H9 (cell line): Measurements from ENCODE around the gene OSBPL8. TPM values are rescaled to one million over a fixed set of nuclear protein-coding genes. Genes with fewer than 3 reads are reported as not detected.

Source experiments
- DNase-seq: peaks from one replicate; pipeline ENCODE4 v3.0.0-alpha.2; 2017
- H2AFZ ChIP-seq: one replicate; pipeline ENCODE4 v1.6.1; 2013; ENCODE audit warnings: mild to moderate bottlenecking, low read length, control low read depth, moderate library complexity
- H2AK5ac ChIP-seq: 2 replicates; pipeline ENCODE4 v1.6.1; 2013; ENCODE audit warnings: low read length, control low read depth, mixed read lengths; ENCODE audit not compliant: insufficient read length
- H2BK120ac ChIP-seq: one replicate; pipeline ENCODE4 v1.6.1; 2013; ENCODE audit warnings: low read depth, mild to moderate bottlenecking, low read length, control low read depth, inconsistent platforms; ENCODE audit not compliant: poor library complexity, severe bottlenecking
- H2BK12ac ChIP-seq: 2 replicates; pipeline ENCODE4 v1.6.1; 2013; ENCODE audit warnings: low read length, control low read depth, mixed read lengths, low read depth; ENCODE audit not compliant: insufficient read length
- H2BK15ac ChIP-seq: 2 replicates; pipeline ENCODE4 v1.6.1; 2013; ENCODE audit warnings: low read depth, low read length, control low read depth
- H2BK20ac ChIP-seq: one replicate; pipeline ENCODE4 v1.6.1; 2013; ENCODE audit warnings: low read depth, mild to moderate bottlenecking, low read length, control low read depth, inconsistent platforms; ENCODE audit not compliant: poor library complexity, severe bottlenecking
- H2BK5ac ChIP-seq: 2 replicates; pipeline ENCODE4 v1.6.1; 2013; ENCODE audit warnings: low read length, control low read depth, mixed read lengths; ENCODE audit not compliant: insufficient read length
- H3K14ac ChIP-seq: 2 replicates; pipeline ENCODE4 v1.6.1; 2013; ENCODE audit warnings: low read length, control low read depth; ENCODE audit not compliant: insufficient read depth
- H3K18ac ChIP-seq: 2 replicates; pipeline ENCODE4 v1.6.1; 2013; ENCODE audit warnings: low read depth, mild to moderate bottlenecking, mixed read lengths, low read length, control low read depth; ENCODE audit not compliant: insufficient read length
- H3K23ac ChIP-seq: 2 replicates; pipeline ENCODE4 v1.6.1; 2013; ENCODE audit warnings: low read length, control low read depth, mixed read lengths, low read depth; ENCODE audit not compliant: insufficient read length
- H3K23me2 ChIP-seq: 2 replicates; pipeline ENCODE4 v1.6.1; 2013; ENCODE audit warnings: low read depth, mild to moderate bottlenecking, mixed read lengths, low read length, control low read depth; ENCODE audit not compliant: insufficient read length, poor library complexity, severe bottlenecking
- H3K27ac ChIP-seq: 2 replicates; pipeline ENCODE4 v1.5.1; 2013; ENCODE audit warnings: low read length, control low read depth, mixed read lengths, low read depth; ENCODE audit not compliant: insufficient read length
- H3K27me3 ChIP-seq: 2 replicates; pipeline ENCODE4 v1.6.1; 2013; ENCODE audit warnings: low read length, control low read depth, inconsistent platforms; ENCODE audit not compliant: insufficient read depth
- H3K4ac ChIP-seq: 2 replicates; pipeline ENCODE4 v1.6.1; 2013; ENCODE audit warnings: low read depth, mild to moderate bottlenecking, control low read depth, inconsistent platforms, low read length, moderate library complexity
- H3K4me1 ChIP-seq: 2 replicates; pipeline ENCODE4 v1.6.1; 2013; ENCODE audit warnings: low read length, control low read depth, inconsistent platforms; ENCODE audit not compliant: insufficient read depth
- H3K4me2 ChIP-seq: 2 replicates; pipeline ENCODE4 v1.6.1; 2013; ENCODE audit warnings: low read length, control low read depth, mixed read lengths; ENCODE audit not compliant: insufficient read length, insufficient read depth
- H3K56ac ChIP-seq: 2 replicates; pipeline ENCODE4 v1.6.1; 2013; ENCODE audit warnings: low read depth, mild to moderate bottlenecking, mixed read lengths, low read length, control low read depth; ENCODE audit not compliant: insufficient read length
- H3K79me1 ChIP-seq: 2 replicates; pipeline ENCODE4 v1.6.1; 2013; ENCODE audit warnings: low read depth, mild to moderate bottlenecking, moderate library complexity, low read length, control low read depth, inconsistent platforms; ENCODE audit not compliant: insufficient read depth, poor library complexity, severe bottlenecking
- H3K79me2 ChIP-seq: 2 replicates; pipeline ENCODE4 v1.6.1; 2013; ENCODE audit warnings: low read length, control low read depth, inconsistent platforms; ENCODE audit not compliant: insufficient read depth
- H3K9ac ChIP-seq: 2 replicates; pipeline ENCODE4 v1.6.1; 2013; ENCODE audit warnings: low read length, control low read depth, mixed read lengths; ENCODE audit not compliant: insufficient read length; ENCODE audit errors: extremely low read depth
- H3K9me3 ChIP-seq: one replicate; pipeline ENCODE4 v1.6.1; 2013; ENCODE audit warnings: low read depth, low read length, inconsistent platforms; ENCODE audit not compliant: control insufficient read depth
- H3T11ph ChIP-seq: one replicate; pipeline ENCODE4 v1.6.1; 2013; ENCODE audit warnings: mild to moderate bottlenecking, low read length, control low read depth, inconsistent platforms
- H4K20me1 ChIP-seq: one replicate; pipeline ENCODE4 v1.6.1; 2013; ENCODE audit not compliant: control insufficient read depth, insufficient read length, insufficient read depth
- H4K5ac ChIP-seq: 2 replicates; pipeline ENCODE4 v1.6.1; 2013; ENCODE audit warnings: low read depth, mild to moderate bottlenecking, mixed read lengths, low read length, control low read depth; ENCODE audit not compliant: insufficient read length
- H4K8ac ChIP-seq: replicated peaks from 2 replicates; pipeline ENCODE4 v1.6.1; 2013; ENCODE audit warnings: low read length, control low read depth, mixed read lengths, low read depth; ENCODE audit not compliant: insufficient read length
- H4K91ac ChIP-seq: 2 replicates; pipeline ENCODE4 v1.6.1; 2013; ENCODE audit warnings: low read depth, mild to moderate bottlenecking, moderate library complexity, mixed read lengths, low read length, control low read depth; ENCODE audit not compliant: insufficient read length
- H3K27ac Mint-ChIP-seq, 3 experiments: 2 replicates in 2 of 3; 3 replicates in 1 of 3; pipeline ENCODE4 v1.8.0; 2020 to 2021; ENCODE audit warnings: mixed read lengths in 3 of 3, mild to moderate bottlenecking in 1 of 3, moderate library complexity in 1 of 3
- H3K27me3 Mint-ChIP-seq: 2 replicates; pipeline ENCODE4 v1.8.0; 2021; ENCODE audit warnings: low read depth, mild to moderate bottlenecking, moderate library complexity, mixed read lengths
- H3K36me3 Mint-ChIP-seq, 3 experiments: 2 replicates in 2 of 3; 3 replicates in 1 of 3; pipeline ENCODE4 v1.8.0; 2020 to 2021; ENCODE audit warnings: low read depth in 3 of 3, mixed read lengths in 3 of 3; ENCODE audit not compliant: insufficient read depth in 1 of 3
- H3K4me1 Mint-ChIP-seq, 2 experiments: 2 replicates each; pipeline ENCODE4 v1.8.0; 2020; ENCODE audit warnings: mixed read lengths in 2 of 2
- H3K4me3 Mint-ChIP-seq, 2 experiments: 2 replicates in 1 of 2; 3 replicates in 1 of 2; pipeline ENCODE4 v1.8.0; 2020 to 2021; ENCODE audit warnings: mild to moderate bottlenecking in 2 of 2, mixed read lengths in 2 of 2, moderate library complexity in 1 of 2
- H3K9me3 Mint-ChIP-seq, 2 experiments: 2 replicates in 1 of 2; 3 replicates in 1 of 2; pipeline ENCODE4 v1.8.0; 2020; ENCODE audit warnings: mild to moderate bottlenecking in 2 of 2, mixed read lengths in 2 of 2, moderate library complexity in 1 of 2
- CTCF ChIP-seq: fragments of 200-600 bp; sonication (generic); conservative IDR thresholded peaks from 3 replicates; pipeline ENCODE4 v1.8.0; 2021; ENCODE audit warnings: antibody characterized with exemption, mild to moderate bottlenecking
- WGBS: extraction: QIAGEN DNeasy Blood & Tissue Kit; methylation state at CpG from one replicate; pipeline ENCODE4 v1.1.7; 2013; ENCODE audit warnings: missing lambda C conversion rate, low lambda C conversion rate, mixed read lengths; ENCODE audit not compliant: insufficient read length; ENCODE audit errors: extremely low coverage; 5-methylcytosine and 5-hydroxymethylcytosine counted together
- total RNA-seq: library from RNA; stranded (reverse); gene quantifications from 2 replicates; pipeline ENCODE4 v1.2.1, GENCODE V29; 2021

OSBPL8 gene
- total RNA-seq, 1 experiment from 2014 or later = 61.2 TPM

GRCh38 chr12:76346798-76347420 is 212.7 kb downstream of the OSBPL8 start:
- no peak overlapping the region for H3K27ac ChIP-seq

More at GRCh38 chr12:76346798-76347420, 212.7 kb downstream of the OSBPL8 start:
- Mint-ChIP-seq H3K27ac (no peak overlapping the region), H3K36me3 (no peaks in the 10 kb centered on the region; a peak in 1 of 7 replicates), H3K4me3 (peak overlapping the region; percentile 94 to 95), H3K9me3 (no peaks in the 10 kb centered on the region), H3K27me3 (no peaks in the 10 kb centered on the region), H3K4me1 (peaks cover 15 to 19% of the 10 kb centered on the region in 2 experiments)
- Histone ChIP-seq H4K5ac (no peak overlapping the region), H2BK5ac (no peak overlapping the region), H2BK120ac (no peak overlapping the region), H3K18ac (no peak overlapping the region), H2BK20ac (no peak overlapping the region), H3K14ac (no peak overlapping the region), H4K91ac (no peak overlapping the region), H3K4me1 (peaks cover 4% of the 10 kb centered on the region; the same call in 1 of the 2 replicates), H3K79me1 (no peaks in the 10 kb centered on the region), H2AFZ (no peak overlapping the region), H3K9me3 (no peaks in the 10 kb centered on the region), H2BK12ac (no peak overlapping the region), H3K56ac (no peak overlapping the region), H2AK5ac (no peak overlapping the region), H3K23ac (no peak overlapping the region), H3K27me3 (no peaks in the 10 kb centered on the region), H3K4ac (no peak overlapping the region), H3T11ph (no peak overlapping the region), H4K20me1 (no peaks in the 10 kb centered on the region), H2BK15ac (no peak overlapping the region), H3K23me2 (peaks cover 3% of the 10 kb centered on the region), H4K8ac (no peak overlapping the region), H3K4me2 (peak overlapping the region; percentile 60), H3K79me2 (peaks cover 4% of the 10 kb centered on the region; the same call in 1 of the 2 replicates), H3K9ac (no peak overlapping the region)
- no peak for DNase-seq
- peak; percentile 32; the same call in 2 of the 3 replicates for TF ChIP-seq CTCF
- WGBS = no CpG with 5 or more reads among the region's 4 CpGs
